Anterior cingulate cortex (tissue), 58 donors: ENCODE results near the gene TERF2IP.

Experiments
- DNase-seq, 58 donors: peaks; one replicate each; lab custom pipeline; 2025; lab: John Stamatoyannopoulos, UW

The TERF2IP gene

DNA sequence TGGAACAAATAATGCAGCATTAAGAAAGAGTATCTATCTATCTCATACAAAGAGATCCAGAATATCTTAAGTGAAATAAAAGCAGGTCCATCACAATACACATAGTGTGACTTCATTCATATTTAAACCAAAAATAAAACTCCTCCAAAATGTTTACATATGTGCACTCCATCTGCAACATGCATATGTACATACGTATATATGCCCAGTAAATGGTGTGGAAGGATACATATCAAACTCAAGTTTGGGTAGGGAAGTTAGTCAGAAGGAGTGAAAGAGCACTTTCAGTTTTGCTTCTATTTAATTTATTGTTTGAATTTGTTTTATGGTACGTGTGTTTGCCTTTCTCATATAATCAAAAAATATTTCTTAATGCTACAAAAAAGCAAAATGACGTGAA is 12.5 kb upstream of the TERF2IP start:
- no peak for DNase-seq

GRCh38 chr16:75640598-75640997 is 7.0 kb upstream of the TERF2IP start:
- DNase-seq = no peak

DNA sequence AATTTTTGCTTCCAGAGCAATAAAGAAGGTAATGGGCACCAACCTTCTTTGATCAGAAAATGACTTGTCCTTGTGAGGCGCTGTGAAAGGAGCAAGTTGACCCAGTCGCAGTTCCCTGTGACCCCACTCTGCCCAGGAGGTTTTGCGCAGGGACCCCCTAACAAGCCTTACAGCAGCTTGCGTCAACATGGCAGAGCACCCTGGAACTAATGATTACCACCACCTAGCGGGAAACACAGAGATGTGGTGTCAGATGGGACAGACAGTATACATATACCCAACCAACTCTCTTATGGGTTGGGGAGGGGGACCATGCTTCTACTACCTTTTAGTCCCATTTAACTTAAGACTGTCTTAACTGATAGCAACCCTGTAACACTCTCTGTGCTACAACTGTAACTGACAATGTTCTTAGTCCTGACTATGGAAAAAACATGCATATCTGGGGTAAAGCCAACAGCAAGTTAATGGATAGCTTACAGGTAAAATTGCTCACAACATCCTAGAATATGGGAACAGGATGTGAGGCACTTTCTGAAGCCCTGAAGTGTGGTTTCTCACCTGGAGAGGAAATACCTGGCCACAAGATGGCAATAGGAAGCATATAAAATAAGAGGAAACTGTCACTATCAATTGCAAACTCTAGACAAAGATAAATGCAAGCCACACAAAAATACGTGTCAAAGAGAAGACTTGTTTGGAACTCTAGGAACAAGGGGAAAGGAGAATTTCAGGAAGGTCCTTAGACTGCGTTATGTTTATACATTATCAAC is 3.1 kb upstream of the TERF2IP start:
- DNase-seq = no peak

- DNase-seq = no peak
Observed at GRCh38 chr16:75647112-75647491, 471 bp upstream of the TERF2IP start.

GRCh38 chr16:75648265-75649076 is 898 bp downstream of the TERF2IP start:
- DNase-seq = peak in 56 of 58 donors; percentile 37 to 91 (median 74)

- peak in 1 of 58 donors; percentile 5 for DNase-seq
Observed at GRCh38 chr16:75653922-75654321, 6.3 kb downstream of the TERF2IP start.

DNA sequence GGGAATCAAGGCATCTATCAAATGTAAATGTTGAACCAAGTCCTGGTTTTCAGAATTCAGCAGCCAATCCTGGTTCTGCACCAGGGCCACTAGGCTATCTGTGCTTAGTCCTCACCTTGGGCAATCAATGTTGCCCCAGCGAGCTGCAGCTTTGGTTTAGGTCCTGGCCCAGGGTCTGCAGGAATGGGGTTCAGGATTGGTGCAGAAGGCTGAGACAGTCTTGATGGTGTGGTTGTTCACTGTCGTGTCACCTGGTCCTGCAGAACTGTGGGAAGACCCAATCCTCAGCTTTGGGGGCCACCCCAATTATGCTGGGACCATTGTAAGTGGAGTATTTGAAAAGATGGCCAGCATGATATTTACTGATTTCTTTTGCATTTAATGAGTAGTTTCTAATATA is 10.6 kb downstream of the TERF2IP start:
- DNase-seq = no peak

- DNase-seq = peak in 34 of 58 donors; percentile 4 to 66 (median 22)
Observed at GRCh38 chr16:75660321-75660720, 12.7 kb downstream of the TERF2IP start.

DNA sequence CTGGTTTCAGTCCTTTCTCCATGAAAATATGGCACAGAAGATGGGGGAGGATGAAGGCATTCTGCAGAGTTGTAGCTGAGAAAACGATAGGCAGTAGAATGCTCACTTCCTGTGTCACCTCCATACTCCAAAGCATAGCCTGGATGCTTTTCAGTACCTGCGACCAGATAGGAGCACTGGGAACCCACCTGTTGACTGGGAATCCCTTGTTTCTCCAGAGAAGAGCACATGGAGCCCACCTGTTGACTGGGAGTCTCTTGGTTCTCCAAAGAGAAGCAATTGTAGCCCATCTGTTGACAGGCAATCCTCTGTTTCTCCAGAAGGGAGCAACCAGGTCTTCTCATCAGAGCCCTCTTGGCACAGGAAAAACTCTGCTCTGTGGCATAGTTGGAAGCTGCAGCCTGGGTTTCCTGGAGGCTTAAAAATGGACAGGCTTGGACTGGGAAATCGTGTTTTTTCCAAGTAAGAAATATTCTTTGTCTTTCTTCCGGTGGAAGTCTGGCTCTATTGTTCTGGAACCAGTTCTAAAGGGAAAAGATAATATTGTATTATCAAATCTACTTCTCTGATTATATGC is 13.2 kb downstream of the TERF2IP start:
- DNase-seq = peak in 6 of 58 donors; percentile 8 to 30 (median 14)

GRCh38 chr16:75667503-75667902 is 19.9 kb downstream of the TERF2IP start:
- no peak for DNase-seq

DNA sequence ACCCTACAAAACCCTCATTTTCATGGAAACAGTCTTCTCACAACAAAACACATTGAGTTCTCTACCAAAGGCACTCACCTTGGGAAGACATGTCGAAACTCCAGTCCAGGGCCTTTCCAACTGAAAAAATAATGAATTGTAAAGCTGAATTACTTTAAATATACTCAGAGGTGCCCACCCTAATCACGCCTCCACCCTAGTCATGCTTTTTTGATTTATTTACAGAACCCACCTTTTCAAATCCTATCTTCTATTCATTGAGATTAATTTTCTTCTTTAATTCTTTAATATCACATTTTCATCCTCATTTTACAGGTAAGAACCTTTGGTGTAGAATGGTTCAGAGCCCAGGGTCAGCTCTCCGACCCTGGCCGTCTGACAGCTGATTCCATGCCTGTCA is 29.3 kb downstream of the TERF2IP start, which contains the start of gene CPHXL2:
Gene CPHXL2 (minus strand): TSS at position 101 of the 400 bp plus-strand sequence. CDS start 10 bp downstream, at position 91.
- DNase-seq = no peak

DNA sequence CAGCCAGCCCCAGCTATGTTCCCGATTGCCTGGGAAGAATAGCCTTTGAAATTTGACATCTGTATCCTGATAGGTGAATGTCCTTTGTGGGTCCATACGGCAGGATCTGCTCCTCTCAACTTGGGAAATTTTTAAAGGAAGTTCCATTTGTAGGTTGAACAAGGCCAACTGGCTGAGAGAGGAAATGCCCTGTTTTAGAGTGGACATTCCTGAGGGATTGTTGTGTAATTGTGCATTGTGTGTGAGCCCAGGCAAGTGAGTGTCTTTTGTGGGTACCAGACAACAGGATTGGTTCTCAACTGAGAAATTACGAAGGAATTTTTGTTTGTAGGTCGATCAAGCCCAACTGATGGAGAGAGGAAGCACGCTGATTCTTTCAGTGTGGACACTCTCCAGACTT is 31.8 kb downstream of the TERF2IP start:
- no peak for DNase-seq

DNA sequence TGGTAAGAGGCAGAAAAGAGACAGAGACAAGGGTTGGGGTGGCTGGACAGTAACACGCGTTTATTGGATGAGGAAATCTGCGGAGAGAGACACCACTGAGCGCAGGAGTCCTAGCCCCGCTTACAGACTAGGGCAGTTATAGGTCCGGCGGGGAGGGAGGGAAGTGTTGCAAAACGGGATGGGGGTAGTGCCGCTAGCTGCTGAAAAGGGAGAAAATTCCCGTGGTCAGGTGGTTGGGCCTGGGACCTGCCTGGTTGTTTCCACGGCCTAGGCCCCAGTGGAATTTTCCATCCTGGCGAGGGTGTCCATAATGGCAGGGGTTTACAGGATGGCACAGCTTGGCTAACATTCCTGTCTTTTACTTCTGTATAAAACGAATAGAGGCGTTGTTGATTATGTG is 34.7 kb downstream of the TERF2IP start:
- DNase-seq = no peak

DNA sequence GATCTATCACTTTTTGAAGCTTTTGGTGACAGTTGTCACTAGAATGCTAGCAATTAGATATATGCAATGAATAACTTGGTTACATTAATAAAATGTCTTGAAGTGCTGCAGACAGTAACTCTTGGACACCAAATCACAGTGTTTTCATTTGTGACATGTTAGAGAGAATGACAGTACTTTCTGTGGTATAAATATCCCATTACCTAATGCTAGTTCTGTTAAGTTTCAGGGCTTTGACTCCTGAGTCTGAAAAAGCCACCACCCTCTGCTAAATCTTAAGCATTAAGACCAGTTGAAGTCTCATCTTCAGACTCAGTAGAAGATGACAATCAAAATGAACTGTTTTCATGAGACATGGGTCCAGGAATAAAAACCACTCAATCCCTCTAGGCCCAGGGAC is 39.8 kb downstream of the TERF2IP start:
- no peak for DNase-seq

DNA sequence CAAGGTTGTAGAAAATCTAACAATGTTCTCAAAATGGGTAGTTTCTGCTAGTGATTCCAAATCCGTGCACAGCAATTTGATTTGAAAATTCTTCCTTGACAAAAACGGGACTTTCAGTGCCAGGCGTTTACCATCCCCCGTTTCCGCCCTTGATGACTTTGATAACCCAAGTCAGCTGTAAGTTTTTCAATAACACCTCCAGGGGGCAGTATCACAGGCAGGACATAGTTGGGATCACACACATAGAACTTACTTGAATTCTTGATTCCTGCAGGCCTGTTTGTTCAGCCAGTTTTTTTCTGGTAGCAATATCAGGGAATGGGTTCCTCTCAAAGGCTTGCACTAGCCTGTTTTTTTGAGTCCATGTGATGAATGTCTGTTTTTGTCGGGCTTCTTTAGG is 48.1 kb downstream of the TERF2IP start:
- no peak for DNase-seq

DNA sequence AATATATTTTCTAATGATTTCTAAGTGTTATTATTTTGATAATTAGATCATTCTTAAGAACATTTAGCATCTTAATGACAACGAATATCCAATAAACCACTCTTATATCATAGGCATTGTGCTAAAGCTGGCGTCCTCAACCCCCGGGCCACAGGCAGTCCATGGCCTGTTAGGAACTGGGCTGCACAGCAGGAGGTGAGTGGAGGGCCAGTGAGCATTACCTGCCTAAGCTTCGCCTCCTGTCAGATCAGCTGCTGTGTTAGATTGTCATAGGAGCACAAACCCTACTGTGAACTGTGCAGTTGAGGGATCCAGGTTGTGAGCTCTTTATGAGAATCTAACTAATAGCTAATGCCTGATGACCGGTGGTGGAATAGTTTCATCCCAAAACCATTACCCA is 50.0 kb downstream of the TERF2IP start:
- DNase-seq = no peak

- no peak for DNase-seq
Observed at GRCh38 chr16:75701361-75701760, 53.8 kb downstream of the TERF2IP start, which contains the start of gene DUXB. TSS of gene DUXB (minus strand) at chr16:75701461. CDS start at chr16:75701418, 43 bp downstream.

DNA sequence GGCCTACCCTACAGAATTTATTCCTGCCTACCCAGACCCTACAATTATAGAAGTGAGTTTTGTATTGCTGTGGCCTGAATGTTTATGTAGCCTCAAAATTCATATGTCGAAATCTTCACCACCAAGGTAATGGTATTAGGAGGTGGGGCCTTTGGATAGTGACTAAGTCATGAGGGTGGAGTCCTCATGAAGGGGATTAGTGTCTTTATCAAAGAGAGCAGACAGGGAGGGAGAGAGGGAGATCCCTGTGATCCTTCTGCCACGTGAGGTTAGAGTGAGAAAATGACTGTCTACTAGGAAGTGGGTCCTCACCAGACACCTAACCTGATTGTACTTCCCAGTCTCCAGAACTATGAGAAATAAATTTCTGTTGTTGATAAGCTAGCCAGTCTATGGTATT is 54.7 kb downstream of the TERF2IP start:
- DNase-seq = no peak

GRCh38 chr16:75703306-75703705 is 55.7 kb downstream of the TERF2IP start:
- no peak for DNase-seq
